ENCODE results near the gene SH2D3A.
"Not testable (repeated sequence)": the region's sequence is repeated elsewhere in the genome, so short reads cannot be mapped to it uniquely, and the experiment has no call there.

Gene SH2D3A

GRCh38 chr19:6800991-6801484, 33.8 kb upstream of the SH2D3A start:
- TF ChIP-seq, protein P1, sequence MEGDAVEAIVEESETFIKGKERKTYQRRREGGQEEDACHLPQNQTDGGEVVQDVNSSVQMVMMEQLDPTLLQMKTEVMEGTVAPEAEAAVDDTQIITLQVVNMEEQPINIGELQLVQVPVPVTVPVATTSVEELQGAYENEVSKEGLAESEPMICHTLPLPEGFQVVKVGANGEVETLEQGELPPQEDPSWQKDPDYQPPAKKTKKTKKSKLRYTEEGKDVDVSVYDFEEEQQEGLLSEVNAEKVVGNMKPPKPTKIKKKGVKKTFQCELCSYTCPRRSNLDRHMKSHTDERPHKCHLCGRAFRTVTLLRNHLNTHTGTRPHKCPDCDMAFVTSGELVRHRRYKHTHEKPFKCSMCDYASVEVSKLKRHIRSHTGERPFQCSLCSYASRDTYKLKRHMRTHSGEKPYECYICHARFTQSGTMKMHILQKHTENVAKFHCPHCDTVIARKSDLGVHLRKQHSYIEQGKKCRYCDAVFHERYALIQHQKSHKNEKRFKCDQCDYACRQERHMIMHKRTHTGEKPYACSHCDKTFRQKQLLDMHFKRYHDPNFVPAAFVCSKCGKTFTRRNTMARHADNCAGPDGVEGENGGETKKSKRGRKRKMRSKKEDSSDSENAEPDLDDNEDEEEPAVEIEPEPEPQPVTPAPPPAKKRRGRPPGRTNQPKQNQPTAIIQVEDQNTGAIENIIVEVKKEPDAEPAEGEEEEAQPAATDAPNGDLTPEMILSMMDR (IDR thresholded peaks at IDR 0.05; ENCODE audit: extremely low read depth, insufficient read depth, missing control alignments): no peak
- no peak for DNase-seq (ENCODE audit: low spot score)
- in situ Hi-C loops (cut with MboI; ENCODE audit: low pct_unique_long_range_greater_than_20kb, low sequenced_read_pairs, unreplicated experiment): no loop called here

DNA sequence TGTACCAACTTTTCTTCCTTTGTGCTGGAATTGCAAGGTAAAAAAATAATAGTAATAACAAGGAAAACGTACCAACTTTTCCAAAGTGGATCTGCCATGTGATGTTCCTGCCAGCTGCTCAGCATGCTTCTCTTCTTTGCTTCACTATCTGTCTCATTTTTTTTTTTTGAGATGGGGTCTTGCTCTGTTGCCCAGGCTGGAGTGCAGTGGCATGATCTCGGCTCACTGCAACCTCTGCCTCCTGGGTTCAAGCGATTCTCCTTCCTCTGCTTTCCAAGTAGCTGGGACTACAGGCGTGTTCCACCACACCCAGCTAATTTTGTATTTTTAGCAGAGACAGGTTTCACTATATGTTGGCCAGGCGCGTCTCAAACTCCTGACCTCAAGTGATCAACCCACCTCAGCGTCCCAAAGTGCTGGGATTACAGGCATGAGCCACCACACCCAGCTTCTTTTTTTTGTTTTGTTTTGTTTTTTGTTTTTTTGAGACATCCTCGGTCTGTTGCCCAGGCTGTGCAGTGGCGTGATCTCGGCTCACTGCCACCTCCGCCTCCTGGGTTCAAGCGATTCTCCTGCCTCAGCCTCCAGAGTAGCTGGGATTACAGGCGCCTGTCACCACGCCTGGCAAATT, 33.0 kb upstream of the SH2D3A start:
- in situ Hi-C loops (cut with MboI; ENCODE audit: low pct_unique_long_range_greater_than_20kb, low sequenced_read_pairs, unreplicated experiment); DNase-seq (ENCODE audit: low spot score): not testable (repeated sequence)

DNA sequence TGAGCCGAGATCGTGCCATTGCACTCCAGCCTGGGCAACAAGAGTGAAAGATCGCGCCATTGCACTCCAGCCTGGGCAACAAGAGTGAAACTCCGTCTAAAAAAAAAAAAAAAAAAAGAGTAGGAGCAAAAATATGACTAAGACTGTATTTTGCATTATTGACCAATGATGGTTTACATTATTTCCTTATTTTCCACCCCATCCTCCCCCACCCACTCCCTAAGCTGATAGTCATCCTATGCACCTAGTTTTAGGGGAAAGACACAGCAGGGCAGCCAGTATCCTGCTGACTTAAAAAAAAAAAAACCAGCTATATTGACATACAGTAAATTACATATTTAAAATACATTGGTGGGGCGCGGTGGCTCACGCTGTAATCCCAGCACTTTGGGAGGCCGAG, 30.4 kb upstream of the SH2D3A start:
- TF ChIP-seq, protein P1 (IDR thresholded peaks at IDR 0.05; ENCODE audit: extremely low read depth, insufficient read depth, missing control alignments): no peak
- in situ Hi-C loops (cut with MboI; ENCODE audit: low pct_unique_long_range_greater_than_20kb, low sequenced_read_pairs, unreplicated experiment): no loop called here
- DNase-seq (ENCODE audit: low spot score): no peak

DNA sequence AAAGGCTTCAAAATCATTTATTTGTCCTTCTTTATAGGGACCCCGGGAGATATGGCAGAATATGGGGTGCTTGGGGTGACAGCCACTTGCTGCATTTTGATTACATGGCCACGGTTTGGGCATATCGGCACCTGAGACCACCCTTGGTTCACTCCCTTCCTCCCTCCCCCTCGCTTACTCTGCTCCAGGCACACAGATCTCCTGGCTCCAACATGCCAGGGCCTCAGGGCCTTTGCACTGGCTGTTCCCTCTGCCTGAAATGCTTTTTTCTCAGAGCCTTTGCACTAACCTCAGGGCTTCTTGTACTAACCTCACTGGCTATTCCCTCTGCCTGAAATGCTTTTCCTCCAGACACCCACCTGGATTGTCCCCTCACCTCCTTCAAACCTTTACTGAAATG, 29.0 kb upstream of the SH2D3A start:
- in situ Hi-C loops (cut with MboI; ENCODE audit: low pct_unique_long_range_greater_than_20kb, low sequenced_read_pairs, unreplicated experiment): no loop called here
- no peak for DNase-seq (ENCODE audit: low spot score)
- TF ChIP-seq, protein P1 (IDR thresholded peaks at IDR 0.05; ENCODE audit: extremely low read depth, insufficient read depth, missing control alignments): no peak

GRCh38 chr19:6794686-6795431, 27.6 kb upstream of the SH2D3A start:
- TF ChIP-seq, protein P1 (IDR thresholded peaks at IDR 0.05; ENCODE audit: extremely low read depth, insufficient read depth, missing control alignments): no peak
- DNase-seq (ENCODE audit: low spot score): no peak
- in situ Hi-C loops (cut with MboI; ENCODE audit: low pct_unique_long_range_greater_than_20kb, low sequenced_read_pairs, unreplicated experiment): no loop called here

- DNase-seq (ENCODE audit: low spot score): no peak
- TF ChIP-seq, protein P1 (IDR thresholded peaks at IDR 0.05; ENCODE audit: extremely low read depth, insufficient read depth, missing control alignments): no peak
- in situ Hi-C loops (cut with MboI; ENCODE audit: low pct_unique_long_range_greater_than_20kb, low sequenced_read_pairs, unreplicated experiment): no loop called here
These were observed 26.7 kb upstream of the SH2D3A start for GRCh38 chr19:6793973-6794372.

GRCh38 chr19:6793411-6793810, 26.2 kb upstream of the SH2D3A start:
- in situ Hi-C loops (cut with MboI; ENCODE audit: low pct_unique_long_range_greater_than_20kb, low sequenced_read_pairs, unreplicated experiment): no loop called here
- TF ChIP-seq, protein P1 (IDR thresholded peaks at IDR 0.05; ENCODE audit: extremely low read depth, insufficient read depth, missing control alignments): no peak
- DNase-seq (ENCODE audit: low spot score): no peak

Measured in GM13977 (cell line).